ENCODE results near the gene MMEL1.

Gene MMEL1

GRCh38 chr1:2587071-2587859, 45.6 kb downstream of the MMEL1 start:
- DNase-seq, result no peak
- H3K27me3 ChIP-seq (replicated peaks), result no peaks in the 10 kb centered on the region
- no peak overlapping the region for H3K27ac ChIP-seq
- H3K36me3 ChIP-seq (replicated peaks), result no peaks in the 10 kb centered on the region
- in situ Hi-C loops (cut with HindIII; ENCODE audit: low pct_ligation_motif_present, low sequenced_read_pairs), result no loop called here
- no peak for TF ChIP-seq CTCF (IDR thresholded peaks at IDR 0.05; ENCODE audit: low read depth, low read length, missing control alignments)
- peak overlapping the region; percentile 79 for H3K4me3 ChIP-seq (ENCODE audit: low read depth, low read length)

GRCh38 chr1:2586154-2587070, 46.4 kb downstream of the MMEL1 start, which contains the start of gene PRXL2B:
TSS of gene PRXL2B (plus strand) at chr1:2586777. CDS start at chr1:2586886, 109 bp downstream.
- no peaks in the 10 kb centered on the region for H3K27me3 ChIP-seq (replicated peaks)
- TF ChIP-seq CTCF (IDR thresholded peaks at IDR 0.05; ENCODE audit: low read depth, low read length, missing control alignments), result no peak
- no peaks in the 10 kb centered on the region for H3K36me3 ChIP-seq (replicated peaks)
- in situ Hi-C loops (cut with HindIII; ENCODE audit: low pct_ligation_motif_present, low sequenced_read_pairs), result no loop called here
- H3K4me3 ChIP-seq (ENCODE audit: low read depth, low read length), result peak within 1 kb of the TSS; percentile 79
- peak; percentile 99 for DNase-seq
- H3K27ac ChIP-seq, result peak within 1 kb of the TSS; percentile 53

- H3K4me3 ChIP-seq (ENCODE audit: low read depth, low read length), result peak overlapping the region; percentile 76
- in situ Hi-C loops (cut with HindIII; ENCODE audit: low pct_ligation_motif_present, low sequenced_read_pairs), result no loop called here
- TF ChIP-seq CTCF (IDR thresholded peaks at IDR 0.05; ENCODE audit: low read depth, low read length, missing control alignments), result no peak
- peak overlapping the region; percentile 2 for H3K27ac ChIP-seq
- no peaks in the 10 kb centered on the region for H3K36me3 ChIP-seq (replicated peaks)
- no peak for DNase-seq
- no peaks in the 10 kb centered on the region for H3K27me3 ChIP-seq (replicated peaks)
Measured at GRCh38 chr1:2585318-2586092, 47.3 kb downstream of the MMEL1 start.

GRCh38 chr1:2584686-2585317, 48.0 kb downstream of the MMEL1 start:
- in situ Hi-C loops (cut with HindIII; ENCODE audit: low pct_ligation_motif_present, low sequenced_read_pairs), result no loop called here
- no peak overlapping the region for H3K27ac ChIP-seq
- no peaks in the 10 kb centered on the region for H3K36me3 ChIP-seq (replicated peaks)
- no peak for DNase-seq
- peak overlapping the region; percentile 76 for H3K4me3 ChIP-seq (ENCODE audit: low read depth, low read length)
- no peak for TF ChIP-seq CTCF (IDR thresholded peaks at IDR 0.05; ENCODE audit: low read depth, low read length, missing control alignments)
- no peaks in the 10 kb centered on the region for H3K27me3 ChIP-seq (replicated peaks)

GRCh38 chr1:2583871-2584351, 48.9 kb downstream of the MMEL1 start:
- no peak for DNase-seq
- Histone ChIP-seq H3K36me3 (replicated peaks) (no peaks in the 10 kb centered on the region), H3K4me3 (ENCODE audit: low read depth, low read length) (no peak overlapping the region), H3K27ac (no peak overlapping the region), H3K27me3 (replicated peaks) (no peaks in the 10 kb centered on the region)
- TF ChIP-seq CTCF (IDR thresholded peaks at IDR 0.05; ENCODE audit: low read depth, low read length, missing control alignments), result no peak
- in situ Hi-C loops (cut with HindIII; ENCODE audit: low pct_ligation_motif_present, low sequenced_read_pairs), result no loop called here

All from brain microvascular endothelial cell (primary cell).